K562 treated with DMSO at 1 percent for 12 hours (cell line): Measurements from ENCODE around the gene CEP97. TPM values are rescaled to one million over a fixed set of nuclear protein-coding genes. Genes with fewer than 3 reads are reported as not detected.

Experiments
- total RNA-seq: library from RNA; unstranded; fragments of 300-600 nt; gene quantifications from 2 replicates; pipeline ENCODE4 v1.2.3, GENCODE V29; 2022; ENCODE audit not compliant: insufficient read depth

Gene CEP97, protein sequence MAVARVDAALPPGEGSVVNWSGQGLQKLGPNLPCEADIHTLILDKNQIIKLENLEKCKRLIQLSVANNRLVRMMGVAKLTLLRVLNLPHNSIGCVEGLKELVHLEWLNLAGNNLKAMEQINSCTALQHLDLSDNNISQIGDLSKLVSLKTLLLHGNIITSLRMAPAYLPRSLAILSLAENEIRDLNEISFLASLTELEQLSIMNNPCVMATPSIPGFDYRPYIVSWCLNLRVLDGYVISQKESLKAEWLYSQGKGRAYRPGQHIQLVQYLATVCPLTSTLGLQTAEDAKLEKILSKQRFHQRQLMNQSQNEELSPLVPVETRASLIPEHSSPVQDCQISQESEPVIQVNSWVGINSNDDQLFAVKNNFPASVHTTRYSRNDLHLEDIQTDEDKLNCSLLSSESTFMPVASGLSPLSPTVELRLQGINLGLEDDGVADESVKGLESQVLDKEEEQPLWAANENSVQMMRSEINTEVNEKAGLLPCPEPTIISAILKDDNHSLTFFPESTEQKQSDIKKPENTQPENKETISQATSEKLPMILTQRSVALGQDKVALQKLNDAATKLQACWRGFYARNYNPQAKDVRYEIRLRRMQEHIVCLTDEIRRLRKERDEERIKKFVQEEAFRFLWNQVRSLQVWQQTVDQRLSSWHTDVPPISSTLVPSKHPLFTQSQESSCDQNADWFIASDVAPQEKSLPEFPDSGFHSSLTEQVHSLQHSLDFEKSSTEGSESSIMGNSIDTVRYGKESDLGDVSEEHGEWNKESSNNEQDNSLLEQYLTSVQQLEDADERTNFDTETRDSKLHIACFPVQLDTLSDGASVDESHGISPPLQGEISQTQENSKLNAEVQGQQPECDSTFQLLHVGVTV
- 0.89 and 3.4 TPM in 2 replicates for total RNA-seq

DNA sequence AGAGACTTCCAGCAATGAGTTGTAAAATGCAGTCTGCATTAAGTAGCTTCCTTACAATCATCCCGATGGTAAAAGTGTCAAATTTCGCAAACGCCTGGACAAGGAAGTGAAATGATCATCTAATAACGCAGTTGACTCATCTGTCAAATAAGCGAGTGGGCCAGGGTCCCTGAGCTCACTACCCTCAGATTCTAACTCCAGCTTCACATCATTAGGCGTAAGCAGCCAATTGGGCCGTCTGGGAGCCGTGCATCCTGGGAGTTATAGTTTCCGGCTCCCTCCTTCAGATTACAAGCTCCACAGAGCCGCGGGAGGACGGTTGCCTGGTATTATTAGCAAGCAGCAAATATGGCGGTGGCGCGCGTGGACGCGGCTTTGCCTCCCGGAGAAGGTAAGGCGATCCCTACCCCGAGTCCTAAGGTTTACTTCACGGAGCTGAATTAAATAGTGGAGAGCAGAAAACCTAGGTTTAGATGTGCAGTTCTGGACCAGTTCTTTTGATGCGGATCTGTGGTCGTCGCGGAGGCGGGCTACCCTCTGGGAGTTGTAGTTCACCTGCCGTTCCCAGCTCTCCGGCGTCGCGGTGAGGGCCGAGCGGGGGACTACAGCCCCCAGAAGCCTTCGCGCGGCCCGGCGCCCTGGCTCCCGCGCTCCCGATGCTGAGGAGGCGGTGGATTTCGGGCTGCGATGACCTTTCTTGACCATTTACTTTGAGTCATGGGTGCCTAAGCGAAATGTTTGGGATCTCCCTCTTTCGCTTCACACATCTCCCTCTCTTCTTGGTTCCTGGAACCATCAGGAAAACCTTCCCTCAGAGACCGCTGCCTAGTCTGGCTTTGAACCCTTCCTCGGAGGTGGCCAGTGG is at the start of gene CEP97:
CEP97 (plus strand) TSS at position 286 of the 865 bp plus-strand sequence; CDS start at position 349, 63 bp downstream.

DNA sequence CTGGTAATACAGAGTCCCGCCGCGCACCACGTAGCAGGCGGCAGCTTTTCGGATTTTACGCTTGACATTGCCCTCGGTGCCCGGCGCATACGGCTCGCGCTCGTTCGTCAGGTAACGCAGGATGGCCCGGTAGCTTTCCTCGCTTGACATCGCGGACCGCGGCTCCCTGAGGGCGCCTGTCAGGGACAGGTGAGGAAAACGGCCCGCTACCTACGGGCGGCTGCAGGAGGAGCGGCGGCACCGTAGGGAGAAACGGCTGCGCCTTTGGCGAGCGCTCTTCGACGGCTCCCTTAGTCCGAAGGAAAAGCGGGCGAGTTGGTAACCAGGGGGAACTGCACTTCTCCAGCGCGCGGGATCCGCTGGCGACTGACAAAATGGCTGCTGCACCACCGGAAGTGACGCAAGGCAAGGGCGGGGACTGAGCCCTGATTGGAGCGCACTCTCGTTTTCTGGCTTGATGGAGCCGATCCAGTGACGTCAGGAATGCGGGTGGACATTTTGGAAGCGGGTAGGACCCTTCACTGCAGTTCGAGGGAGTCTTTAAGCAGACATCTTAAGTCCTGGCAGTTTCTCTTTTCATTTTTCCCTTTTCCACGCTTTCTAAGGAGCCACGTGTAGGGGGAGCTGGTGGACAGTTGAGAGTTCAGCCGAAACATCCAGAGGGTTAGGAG is 47.5 kb upstream of the CEP97 start, which contains the start of gene ZBTB11:
ZBTB11 (minus strand) TSS at position 368 of the 671 bp plus-strand sequence; CDS start at position 150, 218 bp downstream.

DNA sequence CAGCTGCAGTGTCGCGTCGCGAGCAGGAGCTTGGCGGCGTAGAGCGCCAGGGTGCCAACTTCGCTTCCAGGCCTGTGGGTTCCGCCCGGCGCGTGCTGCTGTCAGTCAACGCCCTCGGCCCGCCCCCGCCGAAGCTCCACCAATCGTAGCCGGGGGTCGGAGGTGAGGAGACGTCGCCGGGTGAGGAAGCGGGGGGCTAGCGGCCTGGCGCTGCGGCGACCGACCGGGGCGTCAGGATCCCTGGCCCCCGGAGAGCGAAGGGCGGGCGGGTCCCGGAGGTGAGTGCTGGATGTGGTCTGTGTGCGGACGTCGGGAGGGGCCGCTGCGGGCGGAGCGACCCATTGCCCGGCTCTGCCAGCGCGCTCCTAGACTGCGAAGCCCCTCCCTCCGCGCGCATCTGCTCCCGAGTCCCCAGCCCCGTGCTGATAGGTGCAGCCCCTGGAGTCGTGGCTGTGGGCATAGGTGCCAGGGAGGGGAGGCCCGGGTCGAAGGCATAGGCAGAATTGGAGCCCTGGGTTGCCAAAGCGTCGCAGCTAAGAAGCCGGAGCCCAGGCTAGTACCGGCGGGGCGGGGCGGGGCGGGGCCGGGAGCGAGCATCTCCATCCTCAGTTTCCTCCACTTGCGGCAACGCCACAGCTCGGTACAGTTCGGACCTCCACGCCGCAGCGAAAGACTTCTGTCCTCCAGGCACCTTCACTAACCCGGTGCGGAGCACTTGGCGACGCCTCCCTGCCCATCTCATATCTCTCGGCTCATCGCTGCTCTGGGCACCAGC is 54.8 kb downstream of the CEP97 start, which contains the start of gene NXPE3:
NXPE3 (plus strand) TSS at position 165 of the 775 bp plus-strand sequence. CDS start 6,386 bp downstream, outside the sequence.

Other genes with a start within 250 kb of the CEP97 start
- gene SENP7, start 211.4 kb upstream of the CEP97 start, total RNA-seq = 1.3 and 7.7 TPM in 2 replicates
- 12.9 and 19.1 TPM in 2 replicates for gene TRMT10C, start 162.7 kb upstream of the CEP97 start, total RNA-seq
- 29.4 and 68.0 TPM in 2 replicates for gene PCNP, start 150.4 kb upstream of the CEP97 start, total RNA-seq
- 4.5 and 20.1 TPM in 2 replicates for gene ZBTB11, start 47.5 kb upstream of the CEP97 start, total RNA-seq
- 1,972 and 2,742 TPM in 2 replicates for gene RPL24, start 37.9 kb upstream of the CEP97 start, total RNA-seq
- gene NXPE3, start 54.6 kb downstream of the CEP97 start, total RNA-seq = 4.5 and 9.6 TPM in 2 replicates
- gene NFKBIZ, start 124.9 kb downstream of the CEP97 start, total RNA-seq = 3.1 and 26.9 TPM in 2 replicates